GM12892 (cell line): ENCODE data around the gene TRPM8.
"Not testable (repeated sequence)": the region's sequence is repeated elsewhere in the genome, so short reads cannot be mapped to it uniquely, and the experiment has no call there.

ENCODE experiments used
- POLR2A ChIP-seq: IDR thresholded peaks from 2 replicates; pipeline ENCODE4 v1.6.1; 2011; ENCODE audit warnings: low read depth, low read length, control low read depth
- POLR2AphosphoS5 ChIP-seq: IDR thresholded peaks from 2 replicates; pipeline ENCODE4 v1.6.1; 2011; ENCODE audit warnings: low read depth, low read length, control low read depth
- TAF1 ChIP-seq: IDR thresholded peaks from 2 replicates; pipeline ENCODE4 v1.6.1; 2011; ENCODE audit warnings: low read depth, mild to moderate bottlenecking, control low read depth, low read length, borderline replicate concordance

GRCh38 chr2:233972460-233972859 is 55.3 kb downstream of the TRPM8 start:
- not testable (repeated sequence) for TF ChIP-seq POLR2A, TAF1, POLR2AphosphoS5
